BJ (cell line): ENCODE data around the gene FNDC3B. TPM values are rescaled to one million over a fixed set of nuclear protein-coding genes. Genes with fewer than 3 reads are reported as not detected.

Experiments used
- CTCF ChIA-PET: fragments of 350-600 bp; formaldehyde crosslinking; extraction: SDS; loops from one replicate; lab custom pipeline; 2021; ENCODE audit warnings: antibody characterized with exemption, inconsistent platforms; lab: Yijun Ruan, JAX
- POLR2A ChIA-PET: fragments of 300-600 bp; sonication (Branson Sonifier 250); formaldehyde crosslinking; extraction: SDS; loops from one replicate; lab custom pipeline; 2021; ENCODE audit warnings: antibody characterized with exemption; lab: Charles Lee
- DNase-seq: peaks from one replicate; pipeline ENCODE4 v3.0.0-alpha.2; 2011; ENCODE audit warnings: low read depth
- H3K27me3 ChIP-seq: 2 replicates; pipeline ENCODE4 v1.6.0; 2011; ENCODE audit warnings: low read length; ENCODE audit not compliant: control insufficient read depth, insufficient read depth
- H3K36me3 ChIP-seq: 2 replicates; pipeline ENCODE4 v1.5.1; 2011; ENCODE audit warnings: low read length; ENCODE audit not compliant: control insufficient read depth, insufficient read depth
- H3K4me3 ChIP-seq: 2 replicates; pipeline ENCODE4 v1.5.1; 2011; ENCODE audit warnings: low read depth, mild to moderate bottlenecking, control low read depth, low read length
- CTCF ChIP-seq: IDR thresholded peaks from 2 replicates; pipeline ENCODE4 v1.5.1; 2011; ENCODE audit warnings: low read depth, mild to moderate bottlenecking, control low read depth, inconsistent platforms, low read length, moderate library complexity; ENCODE audit not compliant: insufficient read depth
- polyA plus RNA-seq: library from polyadenylated mRNA; depleted of rRNA; stranded (reverse); fragments of >200 nt; gene quantifications from 2 replicates; pipeline ENCODE4 v1.2.3, GENCODE V29; 2011

FNDC3B gene
- polyA plus RNA-seq, 1 experiment, result 28.6 TPM

GRCh38 chr3:172184106-172184822, 144.9 kb downstream of the FNDC3B start:
- Histone ChIP-seq H3K4me3 (no peak overlapping the region), H3K36me3 (no peaks in the 10 kb centered on the region; the same call in 1 of the 2 replicates), H3K27me3 (no peaks in the 10 kb centered on the region)
- POLR2A ChIA-PET, result no interaction called here
- CTCF ChIA-PET, result no interaction called here
- no peak for DNase-seq
- no peak for TF ChIP-seq CTCF

GRCh38 chr3:172185907-172186306, 146.5 kb downstream of the FNDC3B start:
- no peak overlapping the region for H3K4me3 ChIP-seq
- POLR2A ChIA-PET, result no interaction called here
- no peak for TF ChIP-seq CTCF
- DNase-seq, result no peak
- no peaks in the 10 kb centered on the region; the same call in 1 of the 2 replicates for H3K36me3 ChIP-seq
- no peaks in the 10 kb centered on the region for H3K27me3 ChIP-seq
- CTCF ChIA-PET, result interaction anchor here (1.2 kb wide), 1 partner anchor 39 kb away, joined by 3 read pairs; no protein-coding TSS in a partner anchor

GRCh38 chr3:172186607-172187006, 147.2 kb downstream of the FNDC3B start:
- ChIA-PET CTCF (interaction anchor here (0.6 to 1.2 kb wide), 2 partner anchors 40 to 77 kb away, joined by 3 read pairs; no protein-coding TSS in a partner anchor), POLR2A (no interaction called here)
- TF ChIP-seq CTCF, result no peak
- no peaks in the 10 kb centered on the region for H3K27me3 ChIP-seq
- H3K36me3 ChIP-seq, result no peaks in the 10 kb centered on the region; the same call in 1 of the 2 replicates
- no peak for DNase-seq
- no peak overlapping the region for H3K4me3 ChIP-seq

- no peak for DNase-seq
- no peak overlapping the region for H3K4me3 ChIP-seq
- no peak for TF ChIP-seq CTCF
- no peaks in the 10 kb centered on the region; the same call in 1 of the 2 replicates for H3K36me3 ChIP-seq
- ChIA-PET POLR2A (no interaction called here), CTCF (no interaction called here)
- H3K27me3 ChIP-seq, result no peaks in the 10 kb centered on the region
These were observed 148.1 kb downstream of the FNDC3B start for GRCh38 chr3:172187511-172187910.

GRCh38 chr3:172188511-172188910, 149.1 kb downstream of the FNDC3B start:
- POLR2A ChIA-PET, result no interaction called here
- no peaks in the 10 kb centered on the region; the same call in 1 of the 2 replicates for H3K36me3 ChIP-seq
- no peak overlapping the region for H3K4me3 ChIP-seq
- CTCF ChIA-PET, result no interaction called here
- no peak for TF ChIP-seq CTCF
- H3K27me3 ChIP-seq, result no peaks in the 10 kb centered on the region
- no peak for DNase-seq
